DOHH2 (cell line): ENCODE data around the gene CPNE9.

Source experiments
- H3F3A ChIP-seq: fragments of 200-600 bp; sonication (generic), shearing (Covaris generic); 2 replicates; pipeline ENCODE4 v1.6.0; 2016; ENCODE audit warnings: antibody characterized with exemption, mild to moderate bottlenecking; ENCODE audit not compliant: control insufficient read depth, insufficient read depth
- H3K27ac ChIP-seq: fragments of 200-600 bp; sonication (generic); 2 replicates; pipeline ENCODE4 v1.5.1; 2014; ENCODE audit warnings: low read depth, mild to moderate bottlenecking, low read length, moderate library complexity
- H3K27me3 ChIP-seq: fragments of 200-600 bp; sonication (generic); 2 replicates; pipeline ENCODE4 v1.6.1; 2014; ENCODE audit warnings: mild to moderate bottlenecking, low read length, mixed read lengths; ENCODE audit not compliant: control insufficient read depth
- H3K36me3 ChIP-seq: fragments of 200-600 bp; sonication (generic); 2 replicates; pipeline ENCODE4 v1.6.1; 2014; ENCODE audit warnings: mild to moderate bottlenecking, low read length, moderate library complexity, mixed read lengths; ENCODE audit not compliant: control insufficient read depth
- H3K4me1 ChIP-seq: fragments of 200-600 bp; sonication (generic); 2 replicates; pipeline ENCODE4 v1.6.1; 2014; ENCODE audit warnings: mild to moderate bottlenecking, low read length, mixed read lengths; ENCODE audit not compliant: control insufficient read depth
- H3K4me2 ChIP-seq: fragments of 200-600 bp; sonication (generic); 2 replicates; pipeline ENCODE4 v1.6.0; 2014; ENCODE audit warnings: mild to moderate bottlenecking, low read length, moderate library complexity
- H3K4me3 ChIP-seq: fragments of 200-600 bp; sonication (generic); 2 replicates; pipeline ENCODE4 v1.5.1; 2014; ENCODE audit warnings: mild to moderate bottlenecking, low read length, mixed read lengths
- H3K79me2 ChIP-seq: fragments of 200-600 bp; sonication (generic); 2 replicates; pipeline ENCODE4 v1.6.1; 2014; ENCODE audit warnings: mild to moderate bottlenecking, low read length, mixed read lengths; ENCODE audit not compliant: control insufficient read depth
- H3K9me2 ChIP-seq: fragments of 200-600 bp; sonication (generic); replicated peaks from 2 replicates; pipeline ENCODE4 v1.6.1; 2014; ENCODE audit warnings: mild to moderate bottlenecking, low read length, mixed read lengths; ENCODE audit not compliant: control insufficient read depth
- H3K9me3 ChIP-seq: fragments of 200-600 bp; sonication (generic); 2 replicates; pipeline ENCODE4 v1.6.1; 2014; ENCODE audit warnings: antibody characterized with exemption, low read length, mixed read lengths; ENCODE audit not compliant: control insufficient read depth, insufficient read depth
- H4K20me1 ChIP-seq: fragments of 200-600 bp; sonication (generic); 2 replicates; pipeline ENCODE4 v1.6.0; 2014; ENCODE audit warnings: low read depth, mild to moderate bottlenecking, antibody characterized with exemption, low read length, moderate library complexity; ENCODE audit not compliant: control insufficient read depth, insufficient read depth
- EZH2phosphoT487 ChIP-seq: fragments of 200-600 bp; sonication (generic); IDR thresholded peaks from 2 replicates; pipeline ENCODE4 v1.6.1; 2017; ENCODE audit warnings: borderline replicate concordance, mild to moderate bottlenecking, antibody characterized with exemption, low read length, moderate library complexity, mixed read lengths
- TF ChIP-seq, protein P1 (sequence below): fragments of 200-600 bp; sonication (generic); IDR thresholded peaks from one replicate; pipeline ENCODE4 v1.5.1; 2014; ENCODE audit warnings: antibody characterized with exemption, mild to moderate bottlenecking, low read depth, low read length; ENCODE audit not compliant: poor library complexity, severe bottlenecking

Gene CPNE9

DNA sequence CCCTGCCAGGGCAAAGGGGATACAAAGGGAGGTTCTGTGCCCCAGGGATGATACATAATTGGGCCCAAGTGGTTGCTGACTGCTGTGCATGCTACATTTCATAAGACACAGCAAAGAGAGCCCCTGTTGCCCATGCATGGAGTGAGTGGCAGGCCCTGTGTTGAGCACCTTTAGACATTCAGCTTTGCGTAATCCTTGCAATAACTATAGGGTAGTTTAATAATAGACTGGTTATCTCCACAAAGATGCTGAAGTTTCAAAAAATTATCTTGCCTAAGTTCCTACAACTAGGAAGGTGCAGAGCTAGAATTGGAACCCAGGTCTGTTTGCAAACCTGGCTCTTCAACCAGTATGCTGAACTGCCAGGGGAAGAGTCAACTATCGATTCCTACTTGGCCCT, 44.4 kb downstream of the CPNE9 start:
- H3K9me2 ChIP-seq, result no peaks in the 10 kb centered on the region
- H3K4me1 ChIP-seq, result peaks cover 29% of the 10 kb centered on the region
- peaks cover 25% of the 10 kb centered on the region for H3K79me2 ChIP-seq
- no peak for TF ChIP-seq EZH2phosphoT487
- no peaks in the 10 kb centered on the region for H4K20me1 ChIP-seq
- peaks cover 87% of the 10 kb centered on the region for H3K36me3 ChIP-seq
- H3K27me3 ChIP-seq, result no peaks in the 10 kb centered on the region
- peaks cover 20% of the 10 kb centered on the region for H3F3A ChIP-seq
- no peak overlapping the region for H3K27ac ChIP-seq
- H3K4me3 ChIP-seq, result no peak overlapping the region
- H3K4me2 ChIP-seq, result no peak overlapping the region
- H3K9me3 ChIP-seq, result no peaks in the 10 kb centered on the region

DNA sequence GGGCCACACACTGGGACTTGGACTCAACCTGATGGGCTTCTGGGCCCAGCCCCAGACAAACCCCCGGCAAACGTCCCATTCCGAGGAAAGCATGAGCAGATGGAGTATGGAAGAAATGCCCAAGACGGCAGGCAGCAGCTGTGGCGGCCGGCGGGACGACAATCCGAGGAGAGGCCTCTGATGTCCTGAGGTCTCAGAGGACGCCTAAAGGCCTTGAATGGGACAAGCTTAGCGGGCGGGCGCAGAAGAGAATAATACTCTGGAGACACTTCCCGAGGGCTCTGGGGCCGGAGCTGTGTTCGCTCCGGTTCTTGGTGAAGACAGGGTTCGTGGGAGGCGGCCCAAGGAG, 45.6 kb downstream of the CPNE9 start:
- H3K9me2 ChIP-seq, result no peaks in the 10 kb centered on the region
- no peaks in the 10 kb centered on the region for H3K27me3 ChIP-seq
- peaks cover 25% of the 10 kb centered on the region for H3K79me2 ChIP-seq
- peaks cover 20% of the 10 kb centered on the region for H3F3A ChIP-seq
- TF ChIP-seq, protein P1, sequence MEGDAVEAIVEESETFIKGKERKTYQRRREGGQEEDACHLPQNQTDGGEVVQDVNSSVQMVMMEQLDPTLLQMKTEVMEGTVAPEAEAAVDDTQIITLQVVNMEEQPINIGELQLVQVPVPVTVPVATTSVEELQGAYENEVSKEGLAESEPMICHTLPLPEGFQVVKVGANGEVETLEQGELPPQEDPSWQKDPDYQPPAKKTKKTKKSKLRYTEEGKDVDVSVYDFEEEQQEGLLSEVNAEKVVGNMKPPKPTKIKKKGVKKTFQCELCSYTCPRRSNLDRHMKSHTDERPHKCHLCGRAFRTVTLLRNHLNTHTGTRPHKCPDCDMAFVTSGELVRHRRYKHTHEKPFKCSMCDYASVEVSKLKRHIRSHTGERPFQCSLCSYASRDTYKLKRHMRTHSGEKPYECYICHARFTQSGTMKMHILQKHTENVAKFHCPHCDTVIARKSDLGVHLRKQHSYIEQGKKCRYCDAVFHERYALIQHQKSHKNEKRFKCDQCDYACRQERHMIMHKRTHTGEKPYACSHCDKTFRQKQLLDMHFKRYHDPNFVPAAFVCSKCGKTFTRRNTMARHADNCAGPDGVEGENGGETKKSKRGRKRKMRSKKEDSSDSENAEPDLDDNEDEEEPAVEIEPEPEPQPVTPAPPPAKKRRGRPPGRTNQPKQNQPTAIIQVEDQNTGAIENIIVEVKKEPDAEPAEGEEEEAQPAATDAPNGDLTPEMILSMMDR, result no peak
- TF ChIP-seq EZH2phosphoT487, result no peak
- peak overlapping the region; percentile 91 for H3K4me3 ChIP-seq
- H3K4me2 ChIP-seq, result peak overlapping the region; percentile 83
- no peaks in the 10 kb centered on the region for H4K20me1 ChIP-seq
- H3K36me3 ChIP-seq, result peaks cover 80% of the 10 kb centered on the region
- no peaks in the 10 kb centered on the region for H3K9me3 ChIP-seq
- H3K4me1 ChIP-seq, result peaks cover 31% of the 10 kb centered on the region
- peak overlapping the region; percentile 72 for H3K27ac ChIP-seq

DNA sequence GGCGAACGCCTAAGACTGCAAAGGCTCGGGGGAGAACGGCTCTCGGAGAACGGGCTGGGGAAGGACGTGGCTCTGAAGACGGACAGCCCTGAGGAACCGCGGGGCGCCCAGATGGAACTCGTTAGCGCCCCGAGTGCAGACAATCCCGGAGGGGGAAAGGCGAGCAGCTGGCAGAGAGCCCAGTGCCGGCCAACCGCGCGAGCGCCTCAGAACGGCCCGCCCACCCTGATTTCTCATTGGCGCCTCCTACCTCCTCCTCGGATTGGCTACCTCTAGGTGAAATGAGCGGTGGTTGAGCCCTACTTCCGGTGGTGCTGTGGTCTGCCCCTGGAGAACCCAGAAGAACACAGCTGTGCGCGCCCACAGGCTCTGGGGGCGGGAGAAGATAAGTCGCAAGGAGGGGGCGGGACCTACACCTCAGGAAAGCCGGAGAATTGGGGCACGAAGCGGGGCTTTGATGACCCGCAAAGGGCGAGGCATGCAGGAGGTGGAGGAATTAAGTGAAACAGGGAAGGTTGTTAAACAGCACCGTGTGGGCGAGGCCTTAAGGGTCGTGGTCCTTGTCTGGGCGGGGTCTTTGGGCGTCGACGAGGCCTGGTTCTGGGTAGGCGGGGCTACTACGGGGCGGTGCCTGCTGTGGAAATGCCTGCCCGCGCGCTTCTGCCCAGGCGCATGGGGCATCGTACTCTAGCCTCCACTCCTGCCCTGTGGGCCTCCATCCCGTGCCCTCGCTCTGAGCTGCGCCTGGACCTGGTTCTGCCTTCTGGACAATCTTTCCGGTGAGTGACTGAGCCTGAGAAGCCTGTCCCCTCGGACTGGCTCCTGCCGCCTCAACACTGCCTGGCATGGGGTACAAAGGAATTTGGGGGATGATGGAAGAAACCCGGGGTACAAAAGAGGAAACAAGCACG, 46.3 kb downstream of the CPNE9 start, which contains the start of gene OGG1:
OGG1 (plus strand) TSS at position 308 of the 911 bp plus-strand sequence; CDS start at position 643, 335 bp downstream.
- Histone ChIP-seq H4K20me1 (no peaks in the 10 kb centered on the region), H3K4me1 (peaks cover 38% of the 10 kb centered on the region), H3K27me3 (no peaks in the 10 kb centered on the region), H3K9me3 (no peaks in the 10 kb centered on the region), H3K79me2 (peaks cover 25% of the 10 kb centered on the region), H3K4me2 (peak within 1 kb of the TSS; percentile 83), H3K9me2 (no peaks in the 10 kb centered on the region), H3F3A (peaks cover 20% of the 10 kb centered on the region), H3K36me3 (peaks cover 80% of the 10 kb centered on the region), H3K27ac (peak within 1 kb of the TSS; percentile 72), H3K4me3 (peak within 1 kb of the TSS; percentile 91)
- TF ChIP-seq EZH2phosphoT487, result no peak
- TF ChIP-seq, protein P1, result peak; percentile 22
